Right forelimb (tissue), 1 donor: Measurements from ENCODE around the gene NRXN3.

Experiments
- DNase-seq: peaks from one replicate; pipeline ENCODE4 v3.0.0-alpha.2; 2018

Gene NRXN3

GRCh38 chr14:79448960-79449359 lies 1278.8 kb downstream of the NRXN3 start:
- DNase-seq, result no peak

- no peak for DNase-seq
These were observed 1281.4 kb downstream of the NRXN3 start for GRCh38 chr14:79451601-79452000.

GRCh38 chr14:79453276-79453675 lies 1283.1 kb downstream of the NRXN3 start:
- no peak for DNase-seq

- no peak for DNase-seq
These were observed 1294.3 kb downstream of the NRXN3 start for GRCh38 chr14:79464468-79464867.

DNA sequence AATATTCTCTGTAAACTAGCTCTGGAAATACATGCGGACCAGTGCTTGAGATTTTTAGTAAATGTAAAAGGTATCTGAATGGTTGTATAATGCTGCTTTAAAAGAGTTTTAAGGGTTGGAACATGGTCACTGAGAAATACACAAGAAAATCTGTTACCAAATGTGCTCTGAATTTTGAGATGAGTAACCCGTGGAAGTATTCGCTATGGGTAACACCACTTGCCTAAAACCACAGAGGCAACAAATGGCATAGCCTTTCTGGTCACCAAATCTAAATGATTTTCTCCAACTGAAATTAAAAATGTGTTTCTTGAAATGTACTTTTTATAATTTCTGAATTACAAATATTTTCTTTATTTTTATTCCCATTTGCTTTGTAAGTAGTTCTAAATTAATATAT lies 1295.5 kb downstream of the NRXN3 start:
- no peak for DNase-seq

GRCh38 chr14:79466938-79467527 lies 1296.9 kb downstream of the NRXN3 start:
- DNase-seq, result no peak

DNA sequence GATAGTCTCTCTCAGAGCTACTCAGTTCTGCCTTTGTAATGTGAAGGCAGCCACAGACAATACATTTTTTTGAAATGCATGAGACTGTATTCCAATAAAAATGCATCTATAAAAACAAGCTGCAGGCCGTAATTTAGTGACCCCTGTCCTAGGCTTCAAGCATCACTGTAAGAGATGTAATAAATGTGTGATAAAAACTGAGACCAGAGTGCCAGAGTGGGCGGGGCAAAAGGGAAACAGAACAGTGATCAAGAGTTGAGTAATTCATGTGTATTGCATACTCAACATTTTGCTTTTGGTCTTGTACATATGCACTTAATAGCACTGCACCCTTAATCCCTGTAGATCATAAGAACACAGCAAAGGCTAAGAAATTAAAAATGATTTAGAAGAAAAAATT lies 1297.7 kb downstream of the NRXN3 start:
- no peak for DNase-seq

- DNase-seq, result no peak
These were observed 1298.3 kb downstream of the NRXN3 start for GRCh38 chr14:79468486-79468885.

GRCh38 chr14:79473651-79474050 lies 1303.5 kb downstream of the NRXN3 start:
- DNase-seq, result no peak

GRCh38 chr14:79475887-79476532 lies 1305.8 kb downstream of the NRXN3 start:
- no peak for DNase-seq

DNA sequence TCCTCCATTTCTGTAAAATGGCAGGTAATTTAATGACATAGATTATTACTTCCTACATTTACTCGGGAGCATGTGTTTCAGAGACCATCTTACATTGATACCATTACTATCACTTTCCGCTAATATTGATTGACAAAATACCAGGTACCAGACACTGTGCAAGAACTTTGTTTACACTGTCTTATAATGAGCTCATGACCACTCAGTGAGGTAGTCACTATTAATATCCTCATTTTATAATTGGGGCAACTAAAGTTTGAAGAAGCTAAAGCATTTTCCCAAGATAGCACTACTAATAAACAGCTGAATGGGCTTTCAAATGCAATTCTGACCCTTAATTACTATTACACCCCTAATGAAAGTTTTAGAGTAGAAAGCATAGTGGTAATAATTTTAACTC lies 1306.4 kb downstream of the NRXN3 start:
- DNase-seq, result no peak

- DNase-seq, result no peak
These were observed 1310.0 kb downstream of the NRXN3 start for GRCh38 chr14:79480212-79480611.

- DNase-seq, result no peak
These were observed 1312.7 kb downstream of the NRXN3 start for GRCh38 chr14:79482825-79483224.

- DNase-seq, result no peak
These were observed 1313.6 kb downstream of the NRXN3 start for GRCh38 chr14:79483477-79484388.

- DNase-seq, result no peak
These were observed 1317.5 kb downstream of the NRXN3 start for GRCh38 chr14:79487632-79488031.

GRCh38 chr14:79491161-79491560 lies 1321.0 kb downstream of the NRXN3 start:
- no peak for DNase-seq

GRCh38 chr14:79493081-79493645 lies 1323.0 kb downstream of the NRXN3 start:
- DNase-seq, result no peak

GRCh38 chr14:79496701-79497100 lies 1326.5 kb downstream of the NRXN3 start:
- DNase-seq, result no peak

DNA sequence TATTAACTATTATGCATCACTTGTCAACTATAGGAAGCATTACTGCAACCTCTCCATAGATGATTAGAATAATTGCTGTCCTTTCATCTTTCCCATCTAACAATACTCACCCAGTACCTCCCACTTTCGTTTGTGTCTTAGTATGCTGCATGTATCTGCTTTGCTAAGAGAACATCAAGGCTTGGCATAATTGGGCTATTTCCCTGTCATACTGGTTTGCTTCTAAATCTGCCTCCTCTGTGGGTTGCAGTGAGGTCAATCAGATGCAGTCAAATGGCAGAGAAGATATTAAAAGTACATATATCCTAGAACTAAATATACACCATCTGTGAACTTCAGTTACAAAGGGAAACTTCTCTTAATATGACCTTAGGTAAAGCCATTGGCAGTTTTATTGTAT lies 1330.3 kb downstream of the NRXN3 start:
- no peak for DNase-seq

DNA sequence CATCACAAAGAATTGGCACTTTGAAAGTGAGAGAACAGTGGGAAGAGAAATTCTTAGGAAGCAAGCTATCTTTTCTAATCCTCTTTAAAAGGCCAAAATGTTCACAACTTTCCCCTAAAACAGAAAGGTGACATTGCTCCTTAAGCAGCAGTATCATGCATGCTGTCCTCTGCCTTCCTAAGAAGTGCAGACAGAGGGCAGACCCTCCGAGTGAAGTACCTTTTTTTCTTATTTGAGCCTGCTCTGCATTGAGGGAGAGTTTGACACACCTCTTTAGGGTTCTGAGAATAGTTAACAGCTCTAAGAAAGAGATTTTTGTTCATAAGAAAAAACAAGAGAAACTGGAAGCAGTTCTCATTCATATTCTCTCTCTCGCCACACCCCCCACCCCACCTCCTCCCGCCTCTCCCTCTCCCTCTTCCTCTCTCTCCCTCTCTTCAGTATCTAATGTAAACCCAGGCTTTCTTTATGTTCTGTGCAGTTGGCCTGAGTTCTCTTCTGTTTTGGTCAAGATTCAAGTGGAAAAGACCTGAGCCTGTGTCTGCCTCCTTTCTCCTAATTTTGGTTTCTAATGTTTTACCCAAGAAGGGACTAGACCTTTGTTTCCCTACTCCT lies 1332.1 kb downstream of the NRXN3 start:
- DNase-seq, result no peak

DNA sequence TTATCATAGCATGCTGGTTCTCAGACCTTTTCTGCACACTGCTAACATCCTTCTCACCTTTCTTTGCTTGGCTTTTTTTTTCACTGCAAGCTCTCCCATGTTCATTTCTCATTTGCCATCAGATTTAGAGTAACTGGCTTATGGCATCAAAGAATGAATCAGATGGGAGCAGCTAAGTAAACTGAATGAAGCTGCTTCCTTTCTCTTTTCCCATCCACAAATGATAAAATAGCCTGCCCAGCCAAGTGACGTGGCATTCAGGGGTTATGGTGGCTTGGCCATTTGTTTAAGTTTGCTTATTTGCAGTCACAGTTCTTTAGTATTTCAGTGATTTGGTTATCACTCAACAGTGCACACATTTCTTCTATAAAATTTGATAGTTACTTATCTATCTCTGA lies 1332.6 kb downstream of the NRXN3 start:
- DNase-seq, result no peak

DNA sequence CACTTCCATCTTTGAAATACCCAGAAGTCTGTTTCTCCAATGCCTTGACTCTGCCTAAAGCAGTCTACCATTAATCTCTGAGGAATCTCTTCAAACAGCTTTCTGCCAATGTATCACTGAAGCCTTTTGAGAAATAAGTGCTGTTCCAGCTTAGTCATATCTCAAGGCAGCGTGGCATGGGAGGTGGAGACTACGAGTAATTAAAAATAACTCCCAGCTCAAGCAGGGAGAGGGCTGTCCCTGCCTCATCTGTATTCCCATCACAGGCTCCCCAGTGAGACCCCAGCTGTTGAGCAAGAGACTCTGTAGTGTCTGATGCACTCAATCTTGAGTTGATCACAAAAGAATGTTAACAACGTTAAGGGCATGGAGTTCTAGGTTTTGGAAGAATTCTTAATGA lies 1340.5 kb downstream of the NRXN3 start:
- DNase-seq, result no peak

- DNase-seq, result no peak
These were observed 1341.0 kb downstream of the NRXN3 start for GRCh38 chr14:79511146-79511545.
